Osteoblast (primary cell): ENCODE data around the gene USHBP1. TPM values are rescaled to one million over a fixed set of nuclear protein-coding genes. Genes with fewer than 3 reads are reported as not detected.
A peak's percentile ranks its signal among the peaks of the same experiment; 100 is the strongest.

Experiments
- DNase-seq: peaks from one replicate; pipeline ENCODE4 v3.0.0; 2011; ENCODE audit warnings: low spot score, mixed read lengths; ENCODE audit not compliant: insufficient read length; ENCODE audit errors: missing footprints
- H2AFZ ChIP-seq: 2 replicates; pipeline ENCODE4 v1.6.0; 2011; ENCODE audit warnings: mild to moderate bottlenecking, low read length
- H3K27ac ChIP-seq: 2 replicates; pipeline ENCODE4 v1.5.1; 2011; ENCODE audit warnings: mild to moderate bottlenecking, low read depth, low read length, moderate library complexity
- H3K27me3 ChIP-seq: 2 replicates; pipeline ENCODE4 v1.6.0; 2012; ENCODE audit warnings: mild to moderate bottlenecking, control low read depth, inconsistent platforms, low read length, moderate library complexity; ENCODE audit not compliant: insufficient read depth
- H3K36me3 ChIP-seq: 2 replicates; pipeline ENCODE4 v1.5.1; 2011; ENCODE audit warnings: mild to moderate bottlenecking, low read length, control low read depth, moderate library complexity; ENCODE audit not compliant: insufficient read depth
- H3K4me1 ChIP-seq: 2 replicates; pipeline ENCODE4 v1.5.1; 2011; ENCODE audit warnings: mild to moderate bottlenecking, low read length, control low read depth, moderate library complexity; ENCODE audit not compliant: insufficient read depth
- H3K4me2 ChIP-seq: 2 replicates; pipeline ENCODE4 v1.6.0; 2011; ENCODE audit warnings: mild to moderate bottlenecking, low read length; ENCODE audit not compliant: insufficient read depth
- H3K4me3 ChIP-seq: fragments of 200-600 bp; sonication (generic); 3 replicates; pipeline ENCODE4 v1.5.1; 2012; ENCODE audit warnings: mild to moderate bottlenecking, low read length, inconsistent platforms; ENCODE audit not compliant: insufficient read depth
- H3K79me2 ChIP-seq: 2 replicates; pipeline ENCODE4 v1.6.0; 2012; ENCODE audit warnings: mild to moderate bottlenecking, low read length, control low read depth, inconsistent platforms; ENCODE audit not compliant: insufficient read depth
- H3K9me3 ChIP-seq: 2 replicates; pipeline ENCODE4 v1.5.1; 2011; ENCODE audit warnings: low read depth, low read length, control low read depth
- H4K20me1 ChIP-seq: 2 replicates; pipeline ENCODE4 v1.6.0; 2012; ENCODE audit warnings: mild to moderate bottlenecking, low read length, control low read depth; ENCODE audit not compliant: insufficient read depth
- CTCF ChIP-seq: IDR thresholded peaks from 2 replicates; pipeline ENCODE4 v1.5.1; 2011; ENCODE audit warnings: mild to moderate bottlenecking, low read depth, low read length, moderate library complexity; ENCODE audit errors: extremely low read depth
- total RNA-seq: library from RNA; depleted of rRNA; stranded (reverse); fragments of >200 nt; gene quantifications from 2 replicates; pipeline ENCODE4 v1.2.3, GENCODE V29; 2012

USHBP1 gene
- total RNA-seq, 1 donor = not detected

GRCh38 chr19:17294051-17294891 lies 29.7 kb upstream of the USHBP1 start:
- Histone ChIP-seq H3K4me2 (no peak overlapping the region), H3K79me2 (no peaks in the 10 kb centered on the region), H3K36me3 (no peaks in the 10 kb centered on the region), H4K20me1 (no peaks in the 10 kb centered on the region), H3K4me1 (peaks cover 6% of the 10 kb centered on the region), H3K27ac (no peak overlapping the region), H3K4me3 (no peak overlapping the region), H3K9me3 (no peaks in the 10 kb centered on the region), H3K27me3 (no peaks in the 10 kb centered on the region), H2AFZ (no peak overlapping the region)
- DNase-seq = peak; percentile 88
- no peak for TF ChIP-seq CTCF

- no peak for DNase-seq
- Histone ChIP-seq H3K27ac (no peak overlapping the region), H3K36me3 (no peaks in the 10 kb centered on the region), H4K20me1 (no peaks in the 10 kb centered on the region), H3K79me2 (no peaks in the 10 kb centered on the region), H3K4me1 (peaks cover 6% of the 10 kb centered on the region), H3K27me3 (no peaks in the 10 kb centered on the region), H3K4me3 (no peak overlapping the region), H3K4me2 (no peak overlapping the region), H2AFZ (no peak overlapping the region), H3K9me3 (no peaks in the 10 kb centered on the region)
- TF ChIP-seq CTCF = no peak
Observed at GRCh38 chr19:17293605-17294004, 29.1 kb upstream of the USHBP1 start.

GRCh38 chr19:17292301-17293074 lies 27.9 kb upstream of the USHBP1 start:
- Histone ChIP-seq H4K20me1 (no peaks in the 10 kb centered on the region), H3K36me3 (no peaks in the 10 kb centered on the region), H3K9me3 (no peaks in the 10 kb centered on the region), H3K4me3 (peak overlapping the region; percentile 76), H3K27me3 (no peaks in the 10 kb centered on the region), H3K27ac (peak overlapping the region; percentile 41), H2AFZ (peak overlapping the region; percentile 97), H3K4me2 (peak overlapping the region; percentile 96), H3K79me2 (no peaks in the 10 kb centered on the region), H3K4me1 (peaks cover 6% of the 10 kb centered on the region)
- TF ChIP-seq CTCF = peak; percentile 73
- peak; percentile 100 for DNase-seq

GRCh38 chr19:17289489-17289888 lies 24.9 kb upstream of the USHBP1 start:
- peak overlapping the region; percentile 51 for H3K4me3 ChIP-seq

More at GRCh38 chr19:17289489-17289888, 24.9 kb upstream of the USHBP1 start:
- H3K27me3 ChIP-seq = no peaks in the 10 kb centered on the region
- H3K27ac ChIP-seq = no peak overlapping the region
- peak overlapping the region; percentile 74 for H3K4me2 ChIP-seq
- H2AFZ ChIP-seq = peak overlapping the region; percentile 50
- no peaks in the 10 kb centered on the region for H3K9me3 ChIP-seq
- no peaks in the 10 kb centered on the region for H3K36me3 ChIP-seq
- DNase-seq = peak; percentile 100
- no peaks in the 10 kb centered on the region for H3K79me2 ChIP-seq
- H3K4me1 ChIP-seq = peaks cover 4% of the 10 kb centered on the region
- no peaks in the 10 kb centered on the region for H4K20me1 ChIP-seq
- TF ChIP-seq CTCF = no peak
